ENCODE data around the gene SLC8A1. TPM values are rescaled to one million over a fixed set of nuclear protein-coding genes. Genes with fewer than 3 reads are reported as not detected.

SLC8A1 gene
- total RNA-seq, 1 donor from 2014 or later, result 53.8 TPM

- H3K27me3 ChIP-seq, result no peaks in the 10 kb centered on the region
- H3K9me3 ChIP-seq, result no peaks in the 10 kb centered on the region
- ATAC-seq, result no peak
- TF ChIP-seq CTCF (IDR thresholded peaks at IDR 0.05), result no peak
- H3K4me1 ChIP-seq, result peaks cover 4% of the 10 kb centered on the region
- DNase-seq, result no peak
- no peak overlapping the region for H3K4me3 ChIP-seq
- intact Hi-C loops (cut with DNase I), result no loop called here
- H3K27ac ChIP-seq, result no peak overlapping the region
- no peaks in the 10 kb centered on the region for H3K36me3 ChIP-seq
Observed at GRCh38 chr2:40395169-40396073, 56.5 kb downstream of the SLC8A1 start.

- H3K4me1 ChIP-seq, result peaks cover 4% of the 10 kb centered on the region
- no peak for TF ChIP-seq CTCF (IDR thresholded peaks at IDR 0.05)
- no peaks in the 10 kb centered on the region for H3K9me3 ChIP-seq
- intact Hi-C loops (cut with DNase I), result no loop called here
- no peak overlapping the region for H3K27ac ChIP-seq
- no peaks in the 10 kb centered on the region for H3K27me3 ChIP-seq
- no peak overlapping the region for H3K4me3 ChIP-seq
- peak; percentile 86 for ATAC-seq
- no peak for DNase-seq
- no peaks in the 10 kb centered on the region for H3K36me3 ChIP-seq
Observed at GRCh38 chr2:40394597-40394996, 57.3 kb downstream of the SLC8A1 start.

- no peaks in the 10 kb centered on the region for H3K36me3 ChIP-seq
- peak; percentile 57 for ATAC-seq
- no peak for DNase-seq
- H3K27ac ChIP-seq, result no peak overlapping the region
- intact Hi-C loops (cut with DNase I), result no loop called here
- H3K4me1 ChIP-seq, result peaks cover 4% of the 10 kb centered on the region
- no peaks in the 10 kb centered on the region for H3K27me3 ChIP-seq
- no peak for TF ChIP-seq CTCF (IDR thresholded peaks at IDR 0.05)
- no peaks in the 10 kb centered on the region for H3K9me3 ChIP-seq
- H3K4me3 ChIP-seq, result no peak overlapping the region
Observed at GRCh38 chr2:40394031-40394430, 57.9 kb downstream of the SLC8A1 start.

DNA sequence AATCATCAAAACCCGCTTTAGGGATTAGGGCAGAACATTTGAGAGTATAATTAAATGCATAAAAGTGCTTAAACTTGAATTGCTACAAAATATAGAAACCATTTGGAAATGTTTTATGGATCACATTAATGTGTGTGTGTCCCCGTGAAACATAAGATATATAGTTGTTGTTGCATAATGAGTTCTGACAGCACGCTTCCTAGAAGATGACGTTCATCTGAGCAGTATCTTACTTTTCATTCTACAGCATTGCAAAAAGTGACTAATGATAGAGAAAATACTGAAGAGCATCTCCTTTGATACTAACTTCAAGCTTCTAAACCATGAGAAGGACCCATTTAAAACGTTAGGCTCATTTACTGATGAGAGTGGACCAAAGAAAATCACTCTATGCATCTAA, 63.7 kb downstream of the SLC8A1 start:
- H3K27me3 ChIP-seq, result no peaks in the 10 kb centered on the region
- TF ChIP-seq CTCF (IDR thresholded peaks at IDR 0.05), result no peak
- intact Hi-C loops (cut with DNase I), result no loop called here
- H3K4me1 ChIP-seq, result peaks cover 11% of the 10 kb centered on the region
- no peaks in the 10 kb centered on the region for H3K36me3 ChIP-seq
- H3K27ac ChIP-seq, result no peak overlapping the region
- H3K4me3 ChIP-seq, result no peak overlapping the region
- ATAC-seq (no peak), DNase-seq (no peak)
- no peaks in the 10 kb centered on the region for H3K9me3 ChIP-seq

GRCh38 chr2:40386177-40386576, 65.7 kb downstream of the SLC8A1 start:
- Histone ChIP-seq H3K27me3 (no peaks in the 10 kb centered on the region), H3K36me3 (no peaks in the 10 kb centered on the region), H3K27ac (no peak overlapping the region), H3K4me1 (peaks cover 11% of the 10 kb centered on the region), H3K4me3 (no peak overlapping the region), H3K9me3 (peaks cover 7% of the 10 kb centered on the region)
- no peak for DNase-seq
- no peak for TF ChIP-seq CTCF (IDR thresholded peaks at IDR 0.05)
- ATAC-seq, result no peak
- intact Hi-C loops (cut with DNase I), result no loop called here
